ENCODE results near the gene OLFM3.
A peak's percentile ranks its signal among the peaks of the same experiment; 100 is the strongest.

Gene OLFM3

DNA sequence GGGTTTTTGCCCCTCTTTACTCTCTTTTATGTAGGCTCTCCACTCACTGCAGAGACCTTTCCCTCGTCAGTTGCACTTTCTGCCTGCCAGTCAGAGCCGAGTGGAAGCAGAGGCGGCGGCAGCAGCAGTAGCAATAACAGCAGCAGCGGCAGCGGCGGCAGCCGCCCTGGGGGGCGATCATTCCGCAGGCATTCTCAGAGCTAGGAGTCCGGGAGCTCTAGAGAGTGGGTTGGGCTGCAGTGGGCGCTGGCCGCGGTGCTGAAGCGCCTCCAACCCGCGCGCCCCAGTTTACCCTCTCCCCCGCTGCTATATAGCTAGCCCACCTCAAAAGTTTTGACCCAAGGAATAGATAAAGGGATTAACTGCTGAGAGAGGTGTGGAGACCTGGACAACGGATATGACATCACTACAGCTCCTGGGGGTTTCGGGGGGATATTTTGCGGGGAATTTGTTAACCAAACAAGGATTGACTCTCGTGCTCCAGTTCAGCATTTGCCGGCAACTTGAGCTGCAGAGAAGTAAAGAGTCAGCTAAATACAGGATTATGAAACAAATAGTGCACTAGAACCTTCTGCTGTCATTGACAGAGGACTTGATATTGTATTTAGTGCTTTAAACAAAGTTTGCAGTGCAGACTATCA is at the start of gene OLFM3:
TSS of gene OLFM3 (minus strand) at position 102 of the 641 bp plus-strand sequence.
- TF ChIP-seq, protein P1, sequence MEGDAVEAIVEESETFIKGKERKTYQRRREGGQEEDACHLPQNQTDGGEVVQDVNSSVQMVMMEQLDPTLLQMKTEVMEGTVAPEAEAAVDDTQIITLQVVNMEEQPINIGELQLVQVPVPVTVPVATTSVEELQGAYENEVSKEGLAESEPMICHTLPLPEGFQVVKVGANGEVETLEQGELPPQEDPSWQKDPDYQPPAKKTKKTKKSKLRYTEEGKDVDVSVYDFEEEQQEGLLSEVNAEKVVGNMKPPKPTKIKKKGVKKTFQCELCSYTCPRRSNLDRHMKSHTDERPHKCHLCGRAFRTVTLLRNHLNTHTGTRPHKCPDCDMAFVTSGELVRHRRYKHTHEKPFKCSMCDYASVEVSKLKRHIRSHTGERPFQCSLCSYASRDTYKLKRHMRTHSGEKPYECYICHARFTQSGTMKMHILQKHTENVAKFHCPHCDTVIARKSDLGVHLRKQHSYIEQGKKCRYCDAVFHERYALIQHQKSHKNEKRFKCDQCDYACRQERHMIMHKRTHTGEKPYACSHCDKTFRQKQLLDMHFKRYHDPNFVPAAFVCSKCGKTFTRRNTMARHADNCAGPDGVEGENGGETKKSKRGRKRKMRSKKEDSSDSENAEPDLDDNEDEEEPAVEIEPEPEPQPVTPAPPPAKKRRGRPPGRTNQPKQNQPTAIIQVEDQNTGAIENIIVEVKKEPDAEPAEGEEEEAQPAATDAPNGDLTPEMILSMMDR (IDR thresholded peaks at IDR 0.05; ENCODE audit: low read depth, low read length), result no peak
- H3K4me3 ChIP-seq (ENCODE audit: low read depth, low read length), result no peak within 1 kb of the TSS
- in situ Hi-C loops (cut with HindIII; ENCODE audit: low sequenced_read_pairs), result no loop called here
- DNase-seq (ENCODE audit: low read depth, low spot score), result peak; percentile 9

DNA sequence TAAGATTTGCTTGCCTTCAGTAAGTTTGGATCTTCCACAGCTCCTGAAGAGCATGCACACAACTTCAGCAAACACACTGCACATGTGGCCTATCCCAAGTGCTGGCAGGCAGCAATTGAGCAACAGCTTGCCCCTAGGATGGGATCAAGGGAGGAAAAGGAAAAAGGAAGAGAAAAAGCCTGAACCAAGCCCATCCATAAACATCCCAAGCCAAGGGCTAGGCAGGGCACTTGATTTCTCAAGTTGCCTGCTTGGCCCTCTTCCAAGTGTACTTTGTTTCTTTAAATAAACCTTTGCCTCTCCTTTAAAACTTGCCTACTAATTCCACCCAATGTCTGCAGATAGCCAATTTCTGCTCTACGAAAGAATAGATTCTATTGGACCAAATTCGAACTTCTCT is 49.0 kb upstream of the OLFM3 start:
- in situ Hi-C loops (cut with HindIII; ENCODE audit: low sequenced_read_pairs), result no loop called here
- DNase-seq (ENCODE audit: low read depth, low spot score), result no peak
- H3K4me3 ChIP-seq (ENCODE audit: low read depth, low read length), result no peak overlapping the region
- TF ChIP-seq, protein P1 (IDR thresholded peaks at IDR 0.05; ENCODE audit: low read depth, low read length), result no peak

DNA sequence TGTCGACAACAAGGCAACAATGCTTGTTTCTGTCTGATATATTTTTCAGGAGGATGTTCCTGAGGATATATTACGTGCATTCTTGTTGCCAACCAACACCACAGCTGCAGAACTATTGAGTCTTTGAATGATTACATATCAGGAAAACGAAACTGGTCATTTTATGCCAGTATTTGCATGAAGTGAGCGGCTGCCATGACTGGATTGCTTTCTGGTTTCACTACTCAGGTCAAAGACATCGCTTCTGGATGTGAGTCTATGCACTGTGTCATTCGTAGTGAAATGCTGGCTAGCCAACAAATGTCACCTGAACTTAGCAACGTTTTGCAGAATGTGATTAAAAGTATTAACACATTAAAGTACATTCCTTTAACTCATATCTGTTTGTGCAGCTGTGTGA is 35.8 kb upstream of the OLFM3 start:
- no peak for DNase-seq (ENCODE audit: low read depth, low spot score)
- in situ Hi-C loops (cut with HindIII; ENCODE audit: low sequenced_read_pairs), result no loop called here
- TF ChIP-seq, protein P1 (IDR thresholded peaks at IDR 0.05; ENCODE audit: low read depth, low read length), result no peak
- H3K4me3 ChIP-seq (ENCODE audit: low read depth, low read length), result no peak overlapping the region

- TF ChIP-seq, protein P1 (IDR thresholded peaks at IDR 0.05; ENCODE audit: low read depth, low read length), result no peak
- no peak for DNase-seq (ENCODE audit: low read depth, low spot score)
- H3K4me3 ChIP-seq (ENCODE audit: low read depth, low read length), result no peak overlapping the region
- in situ Hi-C loops (cut with HindIII; ENCODE audit: low sequenced_read_pairs), result no loop called here
These were observed 22.8 kb upstream of the OLFM3 start for GRCh38 chr1:102019530-102019929.

GRCh38 chr1:102015728-102016127 is 19.0 kb upstream of the OLFM3 start:
- DNase-seq (ENCODE audit: low read depth, low spot score), result no peak
- TF ChIP-seq, protein P1 (IDR thresholded peaks at IDR 0.05; ENCODE audit: low read depth, low read length), result no peak
- no peak overlapping the region for H3K4me3 ChIP-seq (ENCODE audit: low read depth, low read length)
- in situ Hi-C loops (cut with HindIII; ENCODE audit: low sequenced_read_pairs), result no loop called here

GRCh38 chr1:102002057-102002456 is 5.3 kb upstream of the OLFM3 start:
- DNase-seq (ENCODE audit: low read depth, low spot score), result no peak
- H3K4me3 ChIP-seq (ENCODE audit: low read depth, low read length), result no peak overlapping the region
- TF ChIP-seq, protein P1 (IDR thresholded peaks at IDR 0.05; ENCODE audit: low read depth, low read length), result no peak
- in situ Hi-C loops (cut with HindIII; ENCODE audit: low sequenced_read_pairs), result no loop called here
